Spleen (tissue), 7 donors: ENCODE data around the gene STAMBP.
"Not testable (repeated sequence)": the region's sequence is repeated elsewhere in the genome, so short reads cannot be mapped to it uniquely, and the experiment has no call there.

ENCODE experiments used
- CTCF ChIP-seq, 11 experiments: fragments of 200-600 bp in 7 of 11; fragments of 450-650 bp in 4 of 11; sonication (generic) in 4 of 11; IDR thresholded peaks in 8 of 11; conservative IDR thresholded peaks in 3 of 11; 1 replicate in 7 of 11; 2 replicates in 4 of 11; pipeline versions ENCODE4 v1.4.0 to v1.8.0; 2016 to 2021; ENCODE audit warnings: antibody characterized with exemption in 11 of 11, inconsistent platforms in 4 of 11, mild to moderate bottlenecking in 1 of 11
- POLR2AphosphoS5 ChIP-seq, 3 donors: sonication (generic); formaldehyde crosslinking; IDR thresholded peaks; one replicate each; pipeline ENCODE4 v1.5.1; 2017; ENCODE audit warnings: antibody characterized with exemption in 3 of 3
- donor health status: DM: no; HTN: no; CAD: no; lungs with moderate emphysema.
- donor health status: DM: no; HTN: no; CAD: no.
- donor health status: DM: no; HTN: no; CAD: no.

- TF ChIP-seq POLR2AphosphoS5 (IDR thresholded peaks at IDR 0.05); CTCF (IDR thresholded peaks at IDR 0.05 in 8 of 11, conservative IDR thresholded peaks at IDR 0.05 in 3 of 11): not testable (repeated sequence)
Measured at GRCh38 chr2:73783402-73783801, 45.4 kb upstream of the STAMBP start.
